ENCODE results near the gene PTGDR2. TPM values are rescaled to one million over a fixed set of nuclear protein-coding genes. Genes with fewer than 3 reads are reported as not detected.

The PTGDR2 gene
- under 1 TPM in 5 of 7 donors, not detected in 2; 0.10 to 0.46 (median 0.15) TPM for total RNA-seq
- polyA plus RNA-seq = under 1 TPM; 0.07 to 0.42 TPM
- long read RNA-seq, donor 1 = 0 reads
- long read RNA-seq, donor 2, partial matches to known transcripts = 27 of 27 reads
- long read RNA-seq, donor 2, other reads (novel, unspliced or antisense) = 0 of 27 reads
- long read RNA-seq, donor 3, partial matches to known transcripts = 0 of 2 reads
- long read RNA-seq, donor 3, other reads (novel, unspliced or antisense) = 0 of 2 reads

- 49 to 53% (median 51%) methylated on average over 14 of the region's 14 CpGs for WGBS, 3 donors
- TF ChIP-seq EP300 (IDR thresholded peaks at IDR 0.05) (no peak), POLR2A (IDR thresholded peaks at IDR 0.05) (no peak), CTCF (IDR thresholded peaks at IDR 0.05) (no peak)
- no peak for DNase-seq
Observed at GRCh38 chr11:60855726-60856633, at the start of gene PTGDR2. Gene PTGDR2, minus strand, starts transcription at chr11:60855950. Its CDS starts 2,228 bp downstream, at chr11:60853722.

GRCh38 chr11:60905047-60905446 is 49.3 kb upstream of the PTGDR2 start:
- H3K27ac ChIP-seq = no peak overlapping the region
- TF ChIP-seq POLR2A (IDR thresholded peaks at IDR 0.05) (no peak), EP300 (IDR thresholded peaks at IDR 0.05) (no peak), CTCF (IDR thresholded peaks at IDR 0.05) (no peak)
- no peaks in the 10 kb centered on the region for H3K9me3 ChIP-seq
- no peaks in the 10 kb centered on the region for H3K27me3 ChIP-seq
- no peaks in the 10 kb centered on the region for H3K36me3 ChIP-seq
- 39 to 41% (median 41%) methylated on average over 6 of the region's 6 CpGs for WGBS, 3 donors
- DNase-seq = no peak
- no peak overlapping the region for H3K4me3 ChIP-seq
- intact Hi-C loops (cut with DNase I) = no loop called here
- peaks cover 9% of the 10 kb centered on the region for H3K4me1 ChIP-seq (ENCODE audit: insufficient read depth)

More at GRCh38 chr11:60855726-60856633, at the start of gene PTGDR2:
- intact Hi-C loops (cut with DNase I) = no loop called here
- Histone ChIP-seq H3K9me3 (no peaks in the 10 kb centered on the region), H3K36me3 (no peaks in the 10 kb centered on the region), H3K4me3 (no peak within 1 kb of the TSS), H3K4me1 (ENCODE audit: insufficient read depth) (no peaks in the 10 kb centered on the region), H3K27me3 (no peaks in the 10 kb centered on the region), H3K27ac (no peak within 1 kb of the TSS)

GRCh38 chr11:60902625-60903024 is 46.9 kb upstream of the PTGDR2 start:
- H3K27me3 ChIP-seq = no peaks in the 10 kb centered on the region
- H3K36me3 ChIP-seq = no peaks in the 10 kb centered on the region
- no peak overlapping the region for H3K27ac ChIP-seq
- TF ChIP-seq EP300 (IDR thresholded peaks at IDR 0.05) (no peak), CTCF (IDR thresholded peaks at IDR 0.05) (no peak), POLR2A (IDR thresholded peaks at IDR 0.05) (no peak)
- intact Hi-C loops (cut with DNase I) = loop anchor here in 1 of 4 donors (5.0 kb wide), 2 partner anchors 70 to 125 kb away; no protein-coding TSS in a partner anchor
- 85 to 93% (median 88%) methylated on average over 11 of the region's 11 CpGs for WGBS, 3 donors
- DNase-seq = no peak
- no peak overlapping the region for H3K4me3 ChIP-seq
- peaks cover 9% of the 10 kb centered on the region for H3K4me1 ChIP-seq (ENCODE audit: insufficient read depth)
- no peaks in the 10 kb centered on the region for H3K9me3 ChIP-seq

- TF ChIP-seq EP300 (IDR thresholded peaks at IDR 0.05) (no peak), CTCF (IDR thresholded peaks at IDR 0.05) (no peak), POLR2A (IDR thresholded peaks at IDR 0.05) (no peak)
- Histone ChIP-seq H3K4me3 (no peak overlapping the region), H3K9me3 (no peaks in the 10 kb centered on the region), H3K36me3 (no peaks in the 10 kb centered on the region), H3K4me1 (ENCODE audit: insufficient read depth) (peaks cover 7% of the 10 kb centered on the region), H3K27me3 (no peaks in the 10 kb centered on the region), H3K27ac (no peak overlapping the region)
- intact Hi-C loops (cut with DNase I) = loop anchor here in 1 of 4 donors (5.0 kb wide), 2 partner anchors 69 to 124 kb away; no protein-coding TSS in a partner anchor
- DNase-seq = no peak
- 53 to 63% (median 57%) methylated on average over 13 of the region's 13 CpGs for WGBS, 3 donors
Observed at GRCh38 chr11:60900673-60901404, 45.1 kb upstream of the PTGDR2 start.

Data from ovary (tissue), 10 donors.